ENCODE measurements around the gene PACS1. TPM values are rescaled to one million over a fixed set of nuclear protein-coding genes. Genes with fewer than 3 reads are reported as not detected.

Gene PACS1
- total RNA-seq, 1 experiment from 2014 or later: 13.0 TPM

GRCh38 chr11:66224226-66224855, 154.3 kb downstream of the PACS1 start:
- DNase-seq (ENCODE audit: low read depth): no peak

- DNase-seq (ENCODE audit: low read depth): no peak
Measured at GRCh38 chr11:66225066-66225465, 155.0 kb downstream of the PACS1 start.

- DNase-seq (ENCODE audit: low read depth): no peak
Measured at GRCh38 chr11:66226101-66226500, 156.0 kb downstream of the PACS1 start.

GRCh38 chr11:66227700-66228099, 157.6 kb downstream of the PACS1 start:
- DNase-seq (ENCODE audit: low read depth): no peak

- DNase-seq (ENCODE audit: low read depth): no peak
Measured at GRCh38 chr11:66228521-66228920, 158.4 kb downstream of the PACS1 start.

GRCh38 chr11:66230156-66230555, 160.1 kb downstream of the PACS1 start:
- DNase-seq (ENCODE audit: low read depth): no peak

GRCh38 chr11:66230978-66231377, 160.9 kb downstream of the PACS1 start:
- no peak for DNase-seq (ENCODE audit: low read depth)

- DNase-seq (ENCODE audit: low read depth): no peak
Measured at GRCh38 chr11:66231561-66231960, 161.5 kb downstream of the PACS1 start.

GRCh38 chr11:66232769-66233168, 162.7 kb downstream of the PACS1 start:
- no peak for DNase-seq (ENCODE audit: low read depth)

- no peak for DNase-seq (ENCODE audit: low read depth)
Measured at GRCh38 chr11:66233301-66233700, 163.2 kb downstream of the PACS1 start.

GRCh38 chr11:66235141-66235540, 165.1 kb downstream of the PACS1 start:
- DNase-seq (ENCODE audit: low read depth): no peak

- no peak for DNase-seq (ENCODE audit: low read depth)
Measured at GRCh38 chr11:66237867-66238266, 167.8 kb downstream of the PACS1 start.

- no peak for DNase-seq (ENCODE audit: low read depth)
Measured at GRCh38 chr11:66238786-66239413, 168.8 kb downstream of the PACS1 start.

- DNase-seq (ENCODE audit: low read depth): no peak
Measured at GRCh38 chr11:66239511-66239910, 169.4 kb downstream of the PACS1 start.

GRCh38 chr11:66239998-66240780, 170.1 kb downstream of the PACS1 start:
- DNase-seq (ENCODE audit: low read depth): no peak

- no peak for DNase-seq (ENCODE audit: low read depth)
Measured at GRCh38 chr11:66240781-66241136, 170.7 kb downstream of the PACS1 start.

GRCh38 chr11:66242095-66242765, 172.2 kb downstream of the PACS1 start:
- DNase-seq (ENCODE audit: low read depth): no peak

GRCh38 chr11:66243782-66244535, 173.9 kb downstream of the PACS1 start:
- no peak for DNase-seq (ENCODE audit: low read depth)

- DNase-seq (ENCODE audit: low read depth): no peak
Measured at GRCh38 chr11:66247295-66247694, 177.2 kb downstream of the PACS1 start.

- no peak for DNase-seq (ENCODE audit: low read depth)
Measured at GRCh38 chr11:66247801-66248200, 177.7 kb downstream of the PACS1 start.

GRCh38 chr11:66248903-66249302, 178.8 kb downstream of the PACS1 start:
- DNase-seq (ENCODE audit: low read depth): no peak

- DNase-seq (ENCODE audit: low read depth): no peak
Measured at GRCh38 chr11:66251809-66252208, 181.7 kb downstream of the PACS1 start.
